Suprapubic skin (tissue), 4 donors: ENCODE results near the gene POM121L12. TPM values are rescaled to one million over a fixed set of nuclear protein-coding genes. Genes with fewer than 3 reads are reported as not detected.

Source experiments
- DNase-seq, 2 donors: peaks; one replicate each; pipeline ENCODE4 v3.0.0-alpha.2; 2019; ENCODE audit warnings: low spot score in 2 of 2
- H3K27ac ChIP-seq: fragments of 200-600 bp; sonication (generic); one replicate; pipeline ENCODE4 v1.5.1; 2019
- H3K27me3 ChIP-seq: fragments of 200-600 bp; sonication (generic); one replicate; pipeline ENCODE4 v1.5.1; 2019
- H3K36me3 ChIP-seq: fragments of 200-600 bp; sonication (generic); one replicate; pipeline ENCODE4 v1.5.1; 2019
- H3K4me1 ChIP-seq: fragments of 200-600 bp; sonication (generic); one replicate; pipeline ENCODE4 v1.5.1; 2019
- H3K4me3 ChIP-seq: fragments of 200-600 bp; sonication (generic); one replicate; pipeline ENCODE4 v1.5.1; 2019; ENCODE audit warnings: mild to moderate bottlenecking
- H3K9me3 ChIP-seq: fragments of 200-600 bp; sonication (generic); one replicate; pipeline ENCODE4 v1.5.1; 2019
- EP300 ChIP-seq: sonication (generic); formaldehyde crosslinking; IDR thresholded peaks from one replicate; pipeline ENCODE4 v1.6.1; 2017; ENCODE audit warnings: antibody characterized with exemption
- POLR2A ChIP-seq, 2 donors: fragments of 450-650 bp; IDR thresholded peaks; one replicate each; pipeline ENCODE4 v1.6.1; 2017; ENCODE audit warnings: antibody characterized with exemption in 2 of 2, mild to moderate bottlenecking in 2 of 2, moderate library complexity in 2 of 2
- POLR2AphosphoS5 ChIP-seq, 3 donors: sonication (generic); formaldehyde crosslinking; IDR thresholded peaks; one replicate each; pipeline ENCODE4 v1.6.1; 2017; ENCODE audit warnings: antibody characterized with exemption in 3 of 3
- WGBS: methylation state at CpG from one replicate; pipeline ENCODE4 v1.1.5; 2018; 5-methylcytosine and 5-hydroxymethylcytosine counted together
- total RNA-seq, 4 donors: library from RNA; depleted of rRNA; stranded (reverse); fragments of >200 nt; gene quantifications; one replicate each; pipeline ENCODE4 v1.1.0, GENCODE V29; 2016
- TF ChIP-seq, protein P1 (sequence below), 2 donors: fragments of 200-600 bp in 1 of 2; fragments of 450-650 bp in 1 of 2; sonication (generic) in 1 of 2; IDR thresholded peaks; one replicate each; pipeline ENCODE4 v1.5.1; 2016 to 2019; ENCODE audit warnings: antibody characterized with exemption in 2 of 2, mild to moderate bottlenecking in 1 of 2, moderate library complexity in 1 of 2

Gene POM121L12
- total RNA-seq, 4 donors from 2014 or later = not detected

DNA sequence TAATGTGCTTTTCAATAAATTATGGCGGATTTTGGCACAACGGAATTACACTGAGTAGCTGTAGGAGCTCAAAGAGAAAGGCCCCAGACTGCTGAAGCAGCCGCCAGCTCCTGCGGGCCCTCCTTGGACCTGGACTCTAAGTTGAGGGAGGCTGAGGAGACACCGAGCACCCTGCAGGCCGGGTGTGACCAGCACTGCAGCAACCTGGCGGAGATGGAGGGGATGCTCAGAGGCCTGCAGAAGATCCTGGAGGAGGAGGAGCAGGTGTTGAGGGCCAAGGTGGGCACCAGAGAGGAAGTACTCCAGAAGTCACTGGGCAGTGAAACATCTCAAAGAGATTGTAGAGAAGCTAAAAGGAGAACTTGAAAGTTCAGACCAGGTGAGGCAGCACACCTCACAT, 33.0 kb upstream of the POM121L12 start:
- DNase-seq = no peak
- Histone ChIP-seq H3K27me3 (no peaks in the 10 kb centered on the region), H3K36me3 (no peaks in the 10 kb centered on the region), H3K27ac (no peak overlapping the region), H3K4me3 (no peak overlapping the region), H3K4me1 (no peaks in the 10 kb centered on the region), H3K9me3 (no peaks in the 10 kb centered on the region)
- no peak for TF ChIP-seq POLR2AphosphoS5 (IDR thresholded peaks at IDR 0.05)
- TF ChIP-seq, protein P1, sequence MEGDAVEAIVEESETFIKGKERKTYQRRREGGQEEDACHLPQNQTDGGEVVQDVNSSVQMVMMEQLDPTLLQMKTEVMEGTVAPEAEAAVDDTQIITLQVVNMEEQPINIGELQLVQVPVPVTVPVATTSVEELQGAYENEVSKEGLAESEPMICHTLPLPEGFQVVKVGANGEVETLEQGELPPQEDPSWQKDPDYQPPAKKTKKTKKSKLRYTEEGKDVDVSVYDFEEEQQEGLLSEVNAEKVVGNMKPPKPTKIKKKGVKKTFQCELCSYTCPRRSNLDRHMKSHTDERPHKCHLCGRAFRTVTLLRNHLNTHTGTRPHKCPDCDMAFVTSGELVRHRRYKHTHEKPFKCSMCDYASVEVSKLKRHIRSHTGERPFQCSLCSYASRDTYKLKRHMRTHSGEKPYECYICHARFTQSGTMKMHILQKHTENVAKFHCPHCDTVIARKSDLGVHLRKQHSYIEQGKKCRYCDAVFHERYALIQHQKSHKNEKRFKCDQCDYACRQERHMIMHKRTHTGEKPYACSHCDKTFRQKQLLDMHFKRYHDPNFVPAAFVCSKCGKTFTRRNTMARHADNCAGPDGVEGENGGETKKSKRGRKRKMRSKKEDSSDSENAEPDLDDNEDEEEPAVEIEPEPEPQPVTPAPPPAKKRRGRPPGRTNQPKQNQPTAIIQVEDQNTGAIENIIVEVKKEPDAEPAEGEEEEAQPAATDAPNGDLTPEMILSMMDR (IDR thresholded peaks at IDR 0.05) = no peak
- no peak for TF ChIP-seq EP300
- no peak for TF ChIP-seq POLR2A (IDR thresholded peaks at IDR 0.05)
- WGBS = 85% methylated on average over 7 of the region's 7 CpGs

DNA sequence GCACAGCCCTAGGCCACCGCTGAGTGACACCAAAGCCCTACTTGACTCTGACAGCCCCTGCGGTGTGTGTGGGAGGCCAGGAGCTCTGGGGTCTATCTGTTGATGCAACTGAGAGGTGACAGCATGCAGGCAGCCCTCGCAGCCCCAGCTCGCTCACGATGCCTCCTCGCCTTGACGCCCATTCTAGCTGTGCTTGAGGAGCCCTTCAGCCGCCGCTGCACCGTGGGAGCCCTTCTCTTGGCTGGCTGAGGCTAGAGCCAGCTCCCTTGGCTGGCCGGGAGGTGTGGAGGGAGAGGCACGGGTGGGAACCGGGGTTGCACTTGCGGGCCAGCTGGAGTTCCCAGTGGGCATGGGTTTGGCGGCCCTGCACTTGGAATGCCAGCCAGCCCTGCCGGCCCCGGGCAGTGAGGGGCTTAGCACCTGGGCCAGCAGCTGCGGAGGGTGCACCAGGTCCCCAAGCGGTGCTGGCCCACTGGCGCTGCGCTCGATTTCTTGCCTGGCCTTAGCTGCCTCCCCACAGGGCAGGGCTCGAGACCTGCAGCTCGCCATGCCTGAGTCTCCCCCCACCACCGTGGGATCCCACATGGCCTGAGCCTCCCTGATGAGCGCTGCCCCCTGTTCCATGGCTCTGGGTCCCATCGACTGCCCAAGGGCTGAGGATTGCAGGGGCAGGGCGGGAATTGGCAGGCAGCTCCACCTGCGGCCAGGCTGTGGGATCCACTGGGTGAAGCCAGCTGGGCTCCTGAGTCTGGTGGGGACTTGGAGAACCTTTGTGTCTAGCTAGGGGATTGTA, 31.6 kb upstream of the POM121L12 start:
- Histone ChIP-seq H3K9me3 (no peaks in the 10 kb centered on the region), H3K4me1 (no peaks in the 10 kb centered on the region), H3K36me3 (no peaks in the 10 kb centered on the region), H3K4me3 (no peak overlapping the region), H3K27ac (no peak overlapping the region), H3K27me3 (no peaks in the 10 kb centered on the region)
- no peak for DNase-seq
- TF ChIP-seq EP300 (no peak), POLR2AphosphoS5 (IDR thresholded peaks at IDR 0.05) (no peak), POLR2A (IDR thresholded peaks at IDR 0.05) (no peak)
- TF ChIP-seq, protein P1 (IDR thresholded peaks at IDR 0.05) = no peak
- WGBS = 100% methylated on average over 7 of the region's 29 CpGs

DNA sequence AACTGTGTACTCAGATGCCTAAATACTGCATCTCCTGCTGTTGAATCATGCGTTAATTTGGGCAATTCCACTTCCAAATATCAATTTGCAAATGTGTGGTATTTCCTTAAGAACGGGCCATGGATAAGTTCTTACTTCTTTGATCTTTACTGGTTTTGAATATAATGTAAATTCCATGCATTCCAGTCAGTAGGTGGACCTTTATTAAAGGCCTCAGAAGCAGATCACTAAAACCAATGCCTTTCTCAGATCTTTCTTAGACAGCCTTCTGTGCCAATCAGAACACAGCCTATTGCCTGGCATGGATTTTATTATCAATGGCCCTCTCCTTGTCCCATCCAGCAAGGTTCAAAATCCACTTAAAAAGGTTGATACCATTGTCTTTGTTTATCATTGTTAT, 21.5 kb upstream of the POM121L12 start:
- no peak for DNase-seq
- no peaks in the 10 kb centered on the region for H3K36me3 ChIP-seq
- TF ChIP-seq POLR2A (IDR thresholded peaks at IDR 0.05) = no peak
- TF ChIP-seq EP300 = no peak
- TF ChIP-seq POLR2AphosphoS5 (IDR thresholded peaks at IDR 0.05) = no peak
- no peaks in the 10 kb centered on the region for H3K27me3 ChIP-seq
- H3K4me3 ChIP-seq = no peak overlapping the region
- no peaks in the 10 kb centered on the region for H3K9me3 ChIP-seq
- 64% methylated on average over 2 of the region's 2 CpGs for WGBS
- H3K27ac ChIP-seq = no peak overlapping the region
- no peaks in the 10 kb centered on the region for H3K4me1 ChIP-seq

DNA sequence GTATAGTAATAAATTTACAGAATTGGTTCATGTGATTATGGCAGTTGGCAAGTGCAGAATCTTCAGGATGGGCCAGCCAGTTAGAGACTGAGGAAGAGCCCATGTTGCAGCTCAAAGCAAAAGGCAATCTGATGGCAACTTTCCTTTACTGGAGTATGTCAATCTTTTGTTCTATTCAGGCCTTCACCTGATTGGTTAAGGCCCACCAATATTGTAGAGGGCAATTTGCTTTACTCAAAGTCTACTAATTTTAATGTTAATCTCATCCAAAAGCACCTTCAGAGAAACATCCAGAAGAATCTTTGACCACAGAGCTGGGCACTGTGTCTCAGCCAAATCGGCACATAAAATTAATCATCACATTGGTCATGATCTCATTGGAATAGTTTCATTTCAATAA, 20.0 kb upstream of the POM121L12 start:
- no peak for TF ChIP-seq POLR2A (IDR thresholded peaks at IDR 0.05)
- TF ChIP-seq POLR2AphosphoS5 (IDR thresholded peaks at IDR 0.05) = no peak
- TF ChIP-seq, protein P1 (IDR thresholded peaks at IDR 0.05) = no peak
- TF ChIP-seq EP300 = no peak
- 95% methylated on average over 1 of the region's 1 CpG for WGBS
- no peaks in the 10 kb centered on the region for H3K36me3 ChIP-seq
- no peaks in the 10 kb centered on the region for H3K9me3 ChIP-seq
- H3K4me1 ChIP-seq = no peaks in the 10 kb centered on the region
- H3K4me3 ChIP-seq = no peak overlapping the region
- no peaks in the 10 kb centered on the region for H3K27me3 ChIP-seq
- no peak overlapping the region for H3K27ac ChIP-seq
- no peak for DNase-seq

DNA sequence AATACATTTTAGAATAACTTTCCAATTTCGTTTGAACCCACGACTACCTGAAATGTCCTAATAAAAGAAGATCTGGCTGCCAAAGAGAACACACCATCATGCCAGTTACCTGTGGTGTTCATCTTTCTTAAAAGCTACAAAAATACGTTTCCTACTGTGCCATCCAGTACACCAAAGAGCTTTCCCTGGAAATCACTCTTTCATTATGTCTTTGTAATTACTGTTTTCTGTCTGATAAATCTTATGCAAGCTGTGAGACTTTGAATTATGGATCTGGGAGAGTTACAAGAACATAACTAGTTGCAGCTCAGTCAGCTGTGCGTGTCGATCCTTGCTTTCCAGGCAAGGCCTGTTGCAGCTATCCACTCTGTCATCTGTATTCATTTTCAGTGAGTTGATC, 12.5 kb upstream of the POM121L12 start:
- Histone ChIP-seq H3K9me3 (no peaks in the 10 kb centered on the region), H3K4me1 (no peaks in the 10 kb centered on the region), H3K4me3 (no peak overlapping the region), H3K27me3 (no peaks in the 10 kb centered on the region), H3K36me3 (no peaks in the 10 kb centered on the region), H3K27ac (no peak overlapping the region)
- no peak for TF ChIP-seq EP300
- TF ChIP-seq, protein P1 (IDR thresholded peaks at IDR 0.05) = no peak
- no peak for TF ChIP-seq POLR2AphosphoS5 (IDR thresholded peaks at IDR 0.05)
- no peak for TF ChIP-seq POLR2A (IDR thresholded peaks at IDR 0.05)
- DNase-seq = no peak
- WGBS = 56% methylated on average over 5 of the region's 5 CpGs
